ENCODE measurements around the gene RSPRY1. TPM values are rescaled to one million over a fixed set of nuclear protein-coding genes. Genes with fewer than 3 reads are reported as not detected.
A peak's percentile ranks its signal among the peaks of the same experiment; 100 is the strongest.

RSPRY1 gene
- total RNA-seq, 2 experiments from 2014 or later = 24.5 to 29.4 TPM

DNA sequence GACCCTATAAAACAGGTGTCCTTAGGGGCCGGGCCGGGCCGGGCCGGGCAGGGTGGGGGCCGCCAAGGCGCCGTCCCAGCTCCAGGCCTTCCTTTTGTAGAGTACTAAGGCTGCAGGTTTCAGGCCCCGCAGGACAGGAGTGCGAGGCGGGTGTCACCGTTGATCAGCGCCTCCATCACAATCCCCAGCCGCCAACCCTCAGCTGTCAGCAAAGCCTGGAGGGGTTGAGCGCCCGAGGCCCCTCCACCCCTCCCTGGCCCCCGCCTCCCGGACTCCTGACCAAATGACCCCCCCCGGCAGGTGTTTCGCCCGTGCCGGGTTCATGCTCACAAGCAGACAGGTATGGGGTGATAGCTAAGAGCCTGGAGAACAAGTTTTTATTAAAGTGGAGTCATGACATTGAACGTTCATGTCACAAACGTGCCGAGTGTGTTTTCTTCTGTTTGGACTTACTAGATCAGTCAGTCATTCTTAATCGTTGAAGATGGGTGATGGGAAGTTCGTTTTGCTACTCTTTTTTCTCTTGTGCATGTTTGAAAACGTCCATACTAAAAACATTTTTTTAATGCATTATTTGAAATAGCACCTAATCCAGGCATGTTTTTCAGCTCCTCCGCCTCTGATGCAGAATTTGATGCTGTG lies 59.5 kb downstream of the RSPRY1 start:
- Mint-ChIP-seq H3K9me3 (no peaks in the 10 kb centered on the region), H3K27me3 (no peaks in the 10 kb centered on the region), H3K36me3 (ENCODE audit: low read depth) (peaks cover 7% of the 10 kb centered on the region), H3K4me3 (peak overlapping the region; percentile 87), H3K4me1 (ENCODE audit: low read depth) (peaks cover 17% of the 10 kb centered on the region), H3K27ac (no peak overlapping the region)
- DNase-seq (peak; percentile 43), ATAC-seq (peak; percentile 8)
- CTCF ChIA-PET = interaction anchor here (0.9 to 1.6 kb wide), 5 partner anchors 40 to 173 kb away, joined by 3 to 6 read pairs (median 3); no protein-coding TSS in a partner anchor
- intact Hi-C loops (cut with micrococcal nuclease) = no loop called here
- TF ChIP-seq, protein P1, sequence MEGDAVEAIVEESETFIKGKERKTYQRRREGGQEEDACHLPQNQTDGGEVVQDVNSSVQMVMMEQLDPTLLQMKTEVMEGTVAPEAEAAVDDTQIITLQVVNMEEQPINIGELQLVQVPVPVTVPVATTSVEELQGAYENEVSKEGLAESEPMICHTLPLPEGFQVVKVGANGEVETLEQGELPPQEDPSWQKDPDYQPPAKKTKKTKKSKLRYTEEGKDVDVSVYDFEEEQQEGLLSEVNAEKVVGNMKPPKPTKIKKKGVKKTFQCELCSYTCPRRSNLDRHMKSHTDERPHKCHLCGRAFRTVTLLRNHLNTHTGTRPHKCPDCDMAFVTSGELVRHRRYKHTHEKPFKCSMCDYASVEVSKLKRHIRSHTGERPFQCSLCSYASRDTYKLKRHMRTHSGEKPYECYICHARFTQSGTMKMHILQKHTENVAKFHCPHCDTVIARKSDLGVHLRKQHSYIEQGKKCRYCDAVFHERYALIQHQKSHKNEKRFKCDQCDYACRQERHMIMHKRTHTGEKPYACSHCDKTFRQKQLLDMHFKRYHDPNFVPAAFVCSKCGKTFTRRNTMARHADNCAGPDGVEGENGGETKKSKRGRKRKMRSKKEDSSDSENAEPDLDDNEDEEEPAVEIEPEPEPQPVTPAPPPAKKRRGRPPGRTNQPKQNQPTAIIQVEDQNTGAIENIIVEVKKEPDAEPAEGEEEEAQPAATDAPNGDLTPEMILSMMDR (IDR thresholded peaks at IDR 0.05) = no peak
- POLR2A ChIA-PET = interaction anchor here (0.8 to 1.5 kb wide), 9 partner anchors 11 to 280 kb away, joined by 3 to 5 read pairs (median 4); no protein-coding TSS in a partner anchor

DNA sequence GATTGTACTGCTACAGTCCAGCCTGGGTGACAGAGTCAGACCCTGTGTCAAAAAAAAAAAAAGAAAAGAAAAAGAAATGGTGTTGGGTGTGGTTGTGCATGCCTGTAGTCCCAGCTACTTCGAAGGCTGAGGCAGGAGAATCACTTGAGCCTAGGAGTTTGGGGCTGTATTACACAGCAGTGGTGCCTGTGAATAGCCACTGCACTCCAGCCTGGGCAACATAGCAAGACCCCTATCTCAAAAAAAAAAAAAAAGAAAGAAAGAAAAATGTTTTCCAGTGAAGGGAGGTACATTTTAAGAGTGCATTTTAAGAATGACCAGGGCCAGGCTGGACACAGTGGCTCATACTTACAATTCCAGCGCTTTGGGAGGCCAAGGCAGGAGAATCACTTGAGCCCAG lies 65.2 kb downstream of the RSPRY1 start:
- H3K4me3 Mint-ChIP-seq = no peak overlapping the region
- ChIA-PET POLR2A (interaction anchor here (0.6 to 1.4 kb wide), 2 partner anchors 15 to 245 kb away, joined by 3 to 4 read pairs; no protein-coding TSS in a partner anchor), CTCF (interaction anchor here (1.0 kb wide), 1 partner anchor 166 kb away, joined by 3 read pairs; no protein-coding TSS in a partner anchor)
- no peak overlapping the region for H3K27ac Mint-ChIP-seq
- peaks cover 20% of the 10 kb centered on the region for H3K36me3 Mint-ChIP-seq (ENCODE audit: low read depth)
- no peak for DNase-seq
- intact Hi-C loops (cut with micrococcal nuclease) = no loop called here
- ATAC-seq = no peak
- TF ChIP-seq, protein P1 (IDR thresholded peaks at IDR 0.05) = no peak
- H3K9me3 Mint-ChIP-seq = no peaks in the 10 kb centered on the region
- H3K4me1 Mint-ChIP-seq (ENCODE audit: low read depth) = no peaks in the 10 kb centered on the region
- no peaks in the 10 kb centered on the region for H3K27me3 Mint-ChIP-seq

DNA sequence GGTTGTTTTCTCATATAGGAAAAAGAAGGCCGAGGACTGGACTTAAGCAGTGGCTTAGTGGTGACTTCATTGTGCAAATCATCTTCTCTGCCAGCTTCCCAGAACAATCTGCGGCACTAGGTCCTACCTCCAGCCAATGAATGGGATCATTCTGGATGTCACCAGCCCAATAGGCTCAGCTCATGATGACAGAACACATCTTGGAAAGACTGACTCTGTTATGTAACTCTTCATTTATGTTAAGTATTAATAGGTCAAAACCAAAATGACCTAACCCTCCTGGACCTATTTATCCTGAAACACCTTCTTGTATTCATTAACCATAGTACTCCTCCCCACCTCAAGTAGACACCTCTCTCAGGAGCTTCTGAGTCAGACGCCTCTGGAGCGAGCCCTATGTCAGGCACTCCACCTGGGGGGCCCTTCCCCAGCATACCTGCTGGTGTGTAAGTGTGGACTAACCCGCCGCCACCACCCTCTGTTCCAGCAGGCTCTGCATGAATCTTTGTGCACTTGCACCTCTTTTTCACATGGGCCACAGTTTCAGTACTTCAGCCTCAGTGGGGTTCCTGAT lies 66.1 kb downstream of the RSPRY1 start:
- intact Hi-C loops (cut with micrococcal nuclease) = no loop called here

DNA sequence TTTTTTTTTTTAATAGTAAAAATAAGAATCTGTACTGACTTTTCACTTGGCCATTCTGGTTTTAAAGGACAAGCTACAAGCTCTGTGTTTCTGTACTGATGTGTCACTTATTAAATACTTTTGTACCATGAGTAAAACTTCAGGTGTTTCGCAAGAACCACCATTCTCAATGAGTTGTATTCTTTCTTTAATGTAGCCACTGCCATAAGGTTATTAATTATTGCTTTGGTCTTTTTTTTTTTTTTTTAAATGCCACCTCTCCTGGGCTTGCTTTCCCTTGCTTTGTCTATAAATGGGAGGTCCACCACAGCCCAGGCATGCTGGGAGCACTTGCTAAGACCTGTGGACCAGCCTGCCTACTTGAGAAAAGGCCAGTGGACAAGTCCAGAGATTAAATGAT lies 67.3 kb downstream of the RSPRY1 start:
- DNase-seq = no peak
- H3K27ac Mint-ChIP-seq = no peak overlapping the region
- peaks cover 18% of the 10 kb centered on the region for H3K36me3 Mint-ChIP-seq (ENCODE audit: low read depth)
- CTCF ChIA-PET = no interaction called here
- POLR2A ChIA-PET = no interaction called here
- intact Hi-C loops (cut with micrococcal nuclease) = no loop called here
- no peak overlapping the region for H3K4me3 Mint-ChIP-seq
- no peaks in the 10 kb centered on the region for H3K27me3 Mint-ChIP-seq
- TF ChIP-seq, protein P1 (IDR thresholded peaks at IDR 0.05) = no peak
- ATAC-seq = no peak
- H3K9me3 Mint-ChIP-seq = no peaks in the 10 kb centered on the region
- H3K4me1 Mint-ChIP-seq (ENCODE audit: low read depth) = no peaks in the 10 kb centered on the region

More for the DNA sequence above, 66.1 kb downstream of the RSPRY1 start:
- peaks cover 20% of the 10 kb centered on the region for H3K36me3 Mint-ChIP-seq (ENCODE audit: low read depth)
- TF ChIP-seq, protein P1 (IDR thresholded peaks at IDR 0.05) = no peak
- ATAC-seq = no peak
- no peak overlapping the region for H3K4me3 Mint-ChIP-seq
- H3K27me3 Mint-ChIP-seq = no peaks in the 10 kb centered on the region
- no peak for DNase-seq
- H3K9me3 Mint-ChIP-seq = no peaks in the 10 kb centered on the region
- no peaks in the 10 kb centered on the region for H3K4me1 Mint-ChIP-seq (ENCODE audit: low read depth)
- CTCF ChIA-PET = no interaction called here
- POLR2A ChIA-PET = interaction anchor here (0.6 to 1.4 kb wide), 2 partner anchors 14 to 258 kb away, joined by 3 to 4 read pairs; no protein-coding TSS in a partner anchor
- no peak overlapping the region for H3K27ac Mint-ChIP-seq
